SK-N-DZ (cell line): ENCODE data around the gene PLCD1.
A peak's percentile ranks its signal among the peaks of the same experiment; 100 is the strongest.

Experiments used
- DNase-seq: peaks from one replicate; pipeline ENCODE4 v3.0.0-alpha.2; 2015; ENCODE audit warnings: low spot score

Gene PLCD1

GRCh38 chr3:38017445-38018295, 11.8 kb downstream of the PLCD1 start:
- no peak for DNase-seq

GRCh38 chr3:38016847-38017444, 12.5 kb downstream of the PLCD1 start:
- no peak for DNase-seq

GRCh38 chr3:38016410-38016809, 13.0 kb downstream of the PLCD1 start:
- no peak for DNase-seq

GRCh38 chr3:38015984-38016383, 13.5 kb downstream of the PLCD1 start:
- no peak for DNase-seq

GRCh38 chr3:38015485-38015884, 14.0 kb downstream of the PLCD1 start:
- DNase-seq: no peak

- DNase-seq: no peak
Observed at GRCh38 chr3:38011111-38011510, 18.3 kb downstream of the PLCD1 start.

- no peak for DNase-seq
Observed at GRCh38 chr3:38009807-38010591, 19.4 kb downstream of the PLCD1 start.

GRCh38 chr3:38008971-38009580, 20.4 kb downstream of the PLCD1 start:
- DNase-seq: no peak

- DNase-seq: no peak
Observed at GRCh38 chr3:38008191-38008701, 21.2 kb downstream of the PLCD1 start.

GRCh38 chr3:38007754-38008090, 21.7 kb downstream of the PLCD1 start:
- DNase-seq: no peak

GRCh38 chr3:38006445-38006995, 22.9 kb downstream of the PLCD1 start:
- no peak for DNase-seq

- DNase-seq: no peak
Observed at GRCh38 chr3:38006031-38006430, 23.4 kb downstream of the PLCD1 start.

- DNase-seq: no peak
Observed at GRCh38 chr3:38005076-38006020, 24.1 kb downstream of the PLCD1 start.

GRCh38 chr3:38004415-38005075, 24.9 kb downstream of the PLCD1 start:
- DNase-seq: peak; percentile 34

- DNase-seq: no peak
Observed at GRCh38 chr3:38003817-38004414, 25.5 kb downstream of the PLCD1 start.

- DNase-seq: peak; percentile 48
Observed at GRCh38 chr3:38003371-38003816, 26.0 kb downstream of the PLCD1 start.

GRCh38 chr3:38002940-38003339, 26.5 kb downstream of the PLCD1 start:
- DNase-seq: no peak

GRCh38 chr3:38002291-38002876, 27.1 kb downstream of the PLCD1 start:
- DNase-seq: no peak
